ENCODE measurements around the gene IL26. TPM values are rescaled to one million over a fixed set of nuclear protein-coding genes. Genes with fewer than 3 reads are reported as not detected.

IL26 gene, protein sequence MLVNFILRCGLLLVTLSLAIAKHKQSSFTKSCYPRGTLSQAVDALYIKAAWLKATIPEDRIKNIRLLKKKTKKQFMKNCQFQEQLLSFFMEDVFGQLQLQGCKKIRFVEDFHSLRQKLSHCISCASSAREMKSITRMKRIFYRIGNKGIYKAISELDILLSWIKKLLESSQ
- polyA plus RNA-seq (2011; rRNA removed): not detected in 2 replicates
- polyA minus RNA-seq (2011; rRNA and poly(A)+ RNA removed): not detected in 2 replicates

DNA sequence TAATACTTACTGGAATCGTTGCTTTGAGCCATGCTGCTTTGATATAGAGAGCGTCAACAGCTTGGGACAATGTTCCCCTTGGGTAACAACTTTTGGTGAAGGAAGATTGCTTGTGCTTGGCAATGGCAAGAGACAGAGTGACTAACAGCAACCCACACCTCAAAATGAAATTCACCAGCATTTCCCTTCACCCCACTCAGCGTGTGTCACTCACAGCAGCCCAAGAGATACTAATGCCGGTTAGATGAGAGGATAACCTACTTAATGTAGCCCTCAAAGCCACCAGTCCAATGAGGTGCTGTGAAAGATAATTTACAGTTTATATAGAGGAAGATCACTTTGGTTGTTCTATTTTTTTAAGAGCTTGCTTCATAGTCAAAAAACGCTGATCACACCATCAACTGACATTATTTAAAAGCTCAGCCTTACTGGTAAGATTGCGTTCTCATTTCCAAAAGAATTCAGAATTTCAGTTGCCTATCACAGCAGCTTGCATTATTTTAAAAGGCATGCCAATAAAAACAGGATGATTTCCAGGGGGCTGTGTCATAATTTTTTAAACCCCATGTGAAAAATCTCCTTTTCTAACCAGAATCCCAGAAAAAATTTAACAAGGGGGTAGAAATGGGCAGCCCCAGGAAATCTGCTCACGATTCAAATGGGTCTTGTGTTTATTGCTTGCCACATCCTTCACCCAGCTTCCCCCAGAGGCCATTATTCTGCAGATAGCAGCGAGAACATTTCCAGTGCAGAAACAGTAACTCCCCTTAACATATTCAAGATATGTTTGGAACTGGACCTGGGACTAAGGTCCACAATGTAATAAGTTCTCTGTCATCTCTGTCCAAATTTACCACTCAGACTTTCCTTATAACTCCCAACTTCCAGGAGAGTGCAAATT, at the start of gene IL26:
Gene IL26 (minus strand): TSS at position 235 of the 901 bp plus-strand sequence. CDS start 54 bp downstream, at position 181.
- POLR2A ChIA-PET: no interaction called here
- Histone ChIP-seq H3K27me3 (ENCODE audit: control insufficient read depth, insufficient read depth, low read length) (peaks cover 4% of the 10 kb centered on the region; the same call in 1 of the 2 replicates), H3K36me3 (ENCODE audit: control insufficient read depth, insufficient read depth, low read length) (no peaks in the 10 kb centered on the region), H3K4me3 (ENCODE audit: low read depth, low read length) (no peak within 1 kb of the TSS)
- TF ChIP-seq, protein P1, sequence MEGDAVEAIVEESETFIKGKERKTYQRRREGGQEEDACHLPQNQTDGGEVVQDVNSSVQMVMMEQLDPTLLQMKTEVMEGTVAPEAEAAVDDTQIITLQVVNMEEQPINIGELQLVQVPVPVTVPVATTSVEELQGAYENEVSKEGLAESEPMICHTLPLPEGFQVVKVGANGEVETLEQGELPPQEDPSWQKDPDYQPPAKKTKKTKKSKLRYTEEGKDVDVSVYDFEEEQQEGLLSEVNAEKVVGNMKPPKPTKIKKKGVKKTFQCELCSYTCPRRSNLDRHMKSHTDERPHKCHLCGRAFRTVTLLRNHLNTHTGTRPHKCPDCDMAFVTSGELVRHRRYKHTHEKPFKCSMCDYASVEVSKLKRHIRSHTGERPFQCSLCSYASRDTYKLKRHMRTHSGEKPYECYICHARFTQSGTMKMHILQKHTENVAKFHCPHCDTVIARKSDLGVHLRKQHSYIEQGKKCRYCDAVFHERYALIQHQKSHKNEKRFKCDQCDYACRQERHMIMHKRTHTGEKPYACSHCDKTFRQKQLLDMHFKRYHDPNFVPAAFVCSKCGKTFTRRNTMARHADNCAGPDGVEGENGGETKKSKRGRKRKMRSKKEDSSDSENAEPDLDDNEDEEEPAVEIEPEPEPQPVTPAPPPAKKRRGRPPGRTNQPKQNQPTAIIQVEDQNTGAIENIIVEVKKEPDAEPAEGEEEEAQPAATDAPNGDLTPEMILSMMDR (IDR thresholded peaks at IDR 0.05; ENCODE audit: insufficient read depth, low read depth, low read length): no peak
- no peak for DNase-seq (ENCODE audit: low read depth)
- CTCF ChIA-PET: interaction anchor here (1.2 to 6.1 kb wide), 2 partner anchors 8 to 89 kb away, joined by 3 to 88 read pairs; no protein-coding TSS in a partner anchor

DNA sequence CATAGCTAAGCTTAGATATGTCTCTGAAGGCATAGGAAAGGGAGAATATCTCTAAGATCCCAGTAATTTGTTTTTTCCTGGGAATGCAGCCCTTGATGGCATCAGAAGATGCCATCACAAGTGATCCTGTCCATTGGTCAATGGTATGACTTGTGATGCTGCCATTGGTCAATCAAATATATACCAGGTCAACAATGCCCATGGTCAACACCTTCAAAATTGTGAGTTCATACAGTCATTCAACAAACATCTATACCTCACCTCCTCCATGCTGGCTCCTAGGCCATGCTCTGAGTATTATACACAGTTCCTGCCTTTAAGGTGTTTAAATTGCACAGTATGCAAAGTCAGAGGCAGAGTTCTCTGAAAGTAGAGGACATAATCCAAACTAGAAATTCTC, 47.1 kb upstream of the IL26 start:
- CTCF ChIA-PET: no interaction called here
- peaks cover under 1% of the 10 kb centered on the region; the same call in 1 of the 2 replicates for H3K27me3 ChIP-seq (ENCODE audit: control insufficient read depth, insufficient read depth, low read length)
- POLR2A ChIA-PET: no interaction called here
- TF ChIP-seq, protein P1 (IDR thresholded peaks at IDR 0.05; ENCODE audit: insufficient read depth, low read depth, low read length): no peak
- no peak for DNase-seq (ENCODE audit: low read depth)
- no peaks in the 10 kb centered on the region for H3K36me3 ChIP-seq (ENCODE audit: control insufficient read depth, insufficient read depth, low read length)
- no peak overlapping the region for H3K4me3 ChIP-seq (ENCODE audit: low read depth, low read length)

DNA sequence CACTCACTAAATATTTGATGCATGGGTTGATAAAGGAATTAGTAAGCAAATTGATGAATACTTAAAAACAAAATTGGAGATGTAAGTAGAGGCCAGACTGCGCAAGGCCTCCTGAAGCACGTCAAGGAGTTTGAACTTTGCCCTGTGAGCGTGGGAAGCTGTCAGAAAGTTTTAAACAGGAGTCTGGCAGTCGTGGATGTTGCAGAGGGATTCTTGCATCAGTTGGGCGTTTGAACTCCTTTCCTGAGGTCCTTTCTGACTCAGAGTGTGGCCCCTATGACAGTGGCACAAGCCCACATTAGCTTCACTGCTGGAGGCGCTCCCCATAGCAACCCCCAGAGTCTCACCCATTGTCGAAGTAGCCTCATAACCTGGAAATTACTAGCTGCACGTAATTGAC, 45.7 kb upstream of the IL26 start:
- Histone ChIP-seq H3K36me3 (ENCODE audit: control insufficient read depth, insufficient read depth, low read length) (no peaks in the 10 kb centered on the region), H3K27me3 (ENCODE audit: control insufficient read depth, insufficient read depth, low read length) (no peaks in the 10 kb centered on the region), H3K4me3 (ENCODE audit: low read depth, low read length) (no peak overlapping the region)
- ChIA-PET POLR2A (no interaction called here), CTCF (interaction anchor here (0.9 to 2.0 kb wide), 2 partner anchors 26 to 49 kb away, joined by 3 to 5 read pairs; no protein-coding TSS in a partner anchor)
- TF ChIP-seq, protein P1 (IDR thresholded peaks at IDR 0.05; ENCODE audit: insufficient read depth, low read depth, low read length): no peak
- no peak for DNase-seq (ENCODE audit: low read depth)

DNA sequence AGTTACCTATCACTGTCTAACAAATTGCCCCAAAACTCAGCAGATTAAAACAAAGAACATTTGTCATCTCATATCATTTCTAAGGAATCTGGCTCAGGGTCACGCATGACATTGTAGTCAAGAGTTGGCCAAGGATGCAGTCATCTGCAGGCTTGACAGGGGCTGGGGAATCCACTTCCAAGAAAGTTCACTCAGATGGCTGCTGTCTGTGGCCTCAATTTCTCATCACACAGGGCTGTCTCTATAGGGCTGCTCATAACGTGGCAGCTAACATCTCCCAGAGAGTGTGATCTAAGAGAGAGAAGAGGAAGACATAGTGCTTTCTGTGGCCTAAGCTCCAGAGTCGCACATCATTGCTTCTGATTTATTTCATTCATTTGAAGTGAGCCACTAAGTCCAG, 44.7 kb upstream of the IL26 start:
- H3K36me3 ChIP-seq (ENCODE audit: control insufficient read depth, insufficient read depth, low read length): no peaks in the 10 kb centered on the region
- ChIA-PET CTCF (interaction anchor here (2.0 kb wide), 1 partner anchor 48 kb away, joined by 5 read pairs; no protein-coding TSS in a partner anchor), POLR2A (no interaction called here)
- H3K4me3 ChIP-seq (ENCODE audit: low read depth, low read length): no peak overlapping the region
- no peak for DNase-seq (ENCODE audit: low read depth)
- TF ChIP-seq, protein P1 (IDR thresholded peaks at IDR 0.05; ENCODE audit: insufficient read depth, low read depth, low read length): no peak
- no peaks in the 10 kb centered on the region for H3K27me3 ChIP-seq (ENCODE audit: control insufficient read depth, insufficient read depth, low read length)

DNA sequence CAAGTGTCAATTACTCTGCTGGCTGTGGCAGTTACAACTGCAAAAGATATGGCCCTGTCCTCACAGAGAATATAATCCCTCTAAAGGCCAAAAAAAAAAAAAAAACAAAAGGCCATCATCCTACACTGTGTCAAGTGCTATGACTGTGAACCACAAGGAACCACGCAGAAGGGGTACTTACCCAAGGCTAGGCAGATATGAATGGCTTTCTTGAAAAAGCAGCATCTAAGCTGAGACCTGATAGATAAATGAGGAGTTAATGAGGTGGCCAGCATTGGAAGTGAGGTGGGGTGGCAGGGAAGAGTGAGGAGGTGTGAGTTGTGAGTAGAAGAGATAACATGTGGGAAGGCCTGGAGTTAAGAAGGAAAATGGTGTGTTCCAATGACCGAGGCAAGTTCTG, 44.2 kb upstream of the IL26 start:
- POLR2A ChIA-PET: no interaction called here
- Histone ChIP-seq H3K4me3 (ENCODE audit: low read depth, low read length) (no peak overlapping the region), H3K36me3 (ENCODE audit: control insufficient read depth, insufficient read depth, low read length) (no peaks in the 10 kb centered on the region), H3K27me3 (ENCODE audit: control insufficient read depth, insufficient read depth, low read length) (no peaks in the 10 kb centered on the region)
- CTCF ChIA-PET: interaction anchor here (2.0 kb wide), 1 partner anchor 47 kb away, joined by 5 read pairs; no protein-coding TSS in a partner anchor
- DNase-seq (ENCODE audit: low read depth): no peak
- TF ChIP-seq, protein P1 (IDR thresholded peaks at IDR 0.05; ENCODE audit: insufficient read depth, low read depth, low read length): no peak
